ENCODE results near the gene TNS3.

DNA sequence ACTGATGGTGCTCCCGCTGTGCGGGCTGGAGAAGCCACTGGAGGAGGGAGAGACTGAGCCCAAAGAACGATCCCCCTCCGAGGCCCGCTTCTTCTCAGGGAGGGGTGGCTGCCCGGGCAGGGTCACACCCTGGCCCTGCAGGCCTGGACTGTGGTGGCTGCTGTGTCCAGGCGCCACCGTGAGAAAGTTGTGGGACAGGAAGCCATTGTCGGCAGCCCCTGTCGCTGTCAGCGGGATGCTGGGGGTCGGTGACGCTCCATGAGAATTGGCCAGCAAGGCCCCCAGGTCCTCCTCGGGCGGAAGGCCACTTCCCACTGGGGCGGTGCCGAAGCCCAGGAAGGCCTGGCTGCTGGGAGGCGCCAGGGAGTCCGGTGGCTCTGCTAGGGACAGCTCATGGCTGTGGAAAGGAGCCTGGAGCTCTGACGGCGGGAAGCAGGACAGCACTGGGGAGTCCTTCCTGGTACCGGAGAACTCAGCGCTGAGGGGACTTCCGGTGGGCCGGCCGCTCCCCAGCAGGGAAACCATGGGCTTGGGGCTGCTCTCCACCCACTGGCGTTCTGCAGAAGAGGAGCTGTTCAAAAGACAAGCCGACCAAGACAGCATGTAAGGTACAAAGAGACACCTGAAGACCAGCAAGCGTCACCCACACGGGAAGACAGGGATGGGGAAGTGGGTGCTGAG, 278.8 kb downstream of the TNS3 start:
- TF ChIP-seq, protein P1, sequence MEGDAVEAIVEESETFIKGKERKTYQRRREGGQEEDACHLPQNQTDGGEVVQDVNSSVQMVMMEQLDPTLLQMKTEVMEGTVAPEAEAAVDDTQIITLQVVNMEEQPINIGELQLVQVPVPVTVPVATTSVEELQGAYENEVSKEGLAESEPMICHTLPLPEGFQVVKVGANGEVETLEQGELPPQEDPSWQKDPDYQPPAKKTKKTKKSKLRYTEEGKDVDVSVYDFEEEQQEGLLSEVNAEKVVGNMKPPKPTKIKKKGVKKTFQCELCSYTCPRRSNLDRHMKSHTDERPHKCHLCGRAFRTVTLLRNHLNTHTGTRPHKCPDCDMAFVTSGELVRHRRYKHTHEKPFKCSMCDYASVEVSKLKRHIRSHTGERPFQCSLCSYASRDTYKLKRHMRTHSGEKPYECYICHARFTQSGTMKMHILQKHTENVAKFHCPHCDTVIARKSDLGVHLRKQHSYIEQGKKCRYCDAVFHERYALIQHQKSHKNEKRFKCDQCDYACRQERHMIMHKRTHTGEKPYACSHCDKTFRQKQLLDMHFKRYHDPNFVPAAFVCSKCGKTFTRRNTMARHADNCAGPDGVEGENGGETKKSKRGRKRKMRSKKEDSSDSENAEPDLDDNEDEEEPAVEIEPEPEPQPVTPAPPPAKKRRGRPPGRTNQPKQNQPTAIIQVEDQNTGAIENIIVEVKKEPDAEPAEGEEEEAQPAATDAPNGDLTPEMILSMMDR (IDR thresholded peaks at IDR 0.05; ENCODE audit: low read depth, low read length), result no peak
- no peak for TF ChIP-seq POLR2A (IDR thresholded peaks at IDR 0.05; ENCODE audit: extremely low read depth, insufficient read length)
